DOHH2 (cell line): ENCODE results near the gene DLGAP1.

Experiments used
- H3F3A ChIP-seq: fragments of 200-600 bp; sonication (generic), shearing (Covaris generic); 2 replicates; pipeline ENCODE4 v1.6.0; 2016; ENCODE audit warnings: antibody characterized with exemption, mild to moderate bottlenecking; ENCODE audit not compliant: control insufficient read depth, insufficient read depth
- H3K27ac ChIP-seq: fragments of 200-600 bp; sonication (generic); 2 replicates; pipeline ENCODE4 v1.5.1; 2014; ENCODE audit warnings: low read depth, mild to moderate bottlenecking, low read length, moderate library complexity
- H3K27me3 ChIP-seq: fragments of 200-600 bp; sonication (generic); 2 replicates; pipeline ENCODE4 v1.6.1; 2014; ENCODE audit warnings: mild to moderate bottlenecking, low read length, mixed read lengths; ENCODE audit not compliant: control insufficient read depth
- H3K36me3 ChIP-seq: fragments of 200-600 bp; sonication (generic); 2 replicates; pipeline ENCODE4 v1.6.1; 2014; ENCODE audit warnings: mild to moderate bottlenecking, low read length, moderate library complexity, mixed read lengths; ENCODE audit not compliant: control insufficient read depth
- H3K4me1 ChIP-seq: fragments of 200-600 bp; sonication (generic); 2 replicates; pipeline ENCODE4 v1.6.1; 2014; ENCODE audit warnings: mild to moderate bottlenecking, low read length, mixed read lengths; ENCODE audit not compliant: control insufficient read depth
- H3K4me2 ChIP-seq: fragments of 200-600 bp; sonication (generic); 2 replicates; pipeline ENCODE4 v1.6.0; 2014; ENCODE audit warnings: mild to moderate bottlenecking, low read length, moderate library complexity
- H3K4me3 ChIP-seq: fragments of 200-600 bp; sonication (generic); 2 replicates; pipeline ENCODE4 v1.5.1; 2014; ENCODE audit warnings: mild to moderate bottlenecking, low read length, mixed read lengths
- H3K79me2 ChIP-seq: fragments of 200-600 bp; sonication (generic); 2 replicates; pipeline ENCODE4 v1.6.1; 2014; ENCODE audit warnings: mild to moderate bottlenecking, low read length, mixed read lengths; ENCODE audit not compliant: control insufficient read depth
- H3K9me2 ChIP-seq: fragments of 200-600 bp; sonication (generic); replicated peaks from 2 replicates; pipeline ENCODE4 v1.6.1; 2014; ENCODE audit warnings: mild to moderate bottlenecking, low read length, mixed read lengths; ENCODE audit not compliant: control insufficient read depth
- H3K9me3 ChIP-seq: fragments of 200-600 bp; sonication (generic); 2 replicates; pipeline ENCODE4 v1.6.1; 2014; ENCODE audit warnings: antibody characterized with exemption, low read length, mixed read lengths; ENCODE audit not compliant: control insufficient read depth, insufficient read depth
- H4K20me1 ChIP-seq: fragments of 200-600 bp; sonication (generic); 2 replicates; pipeline ENCODE4 v1.6.0; 2014; ENCODE audit warnings: low read depth, mild to moderate bottlenecking, antibody characterized with exemption, low read length, moderate library complexity; ENCODE audit not compliant: control insufficient read depth, insufficient read depth
- CTCF ChIP-seq: fragments of 200-600 bp; sonication (generic); IDR thresholded peaks from one replicate; pipeline ENCODE4 v1.5.1; 2014; ENCODE audit warnings: antibody characterized with exemption, mild to moderate bottlenecking, low read depth, low read length; ENCODE audit not compliant: poor library complexity, severe bottlenecking
- EZH2phosphoT487 ChIP-seq: fragments of 200-600 bp; sonication (generic); IDR thresholded peaks from 2 replicates; pipeline ENCODE4 v1.6.1; 2017; ENCODE audit warnings: borderline replicate concordance, mild to moderate bottlenecking, antibody characterized with exemption, low read length, moderate library complexity, mixed read lengths

Gene DLGAP1

GRCh38 chr18:3526421-3527354 lies 928.4 kb downstream of the DLGAP1 start:
- no peaks in the 10 kb centered on the region for H3F3A ChIP-seq
- no peaks in the 10 kb centered on the region for H4K20me1 ChIP-seq
- H3K27ac ChIP-seq = no peak overlapping the region
- no peak for TF ChIP-seq CTCF
- no peak for TF ChIP-seq EZH2phosphoT487
- no peaks in the 10 kb centered on the region for H3K4me1 ChIP-seq
- H3K9me3 ChIP-seq = no peaks in the 10 kb centered on the region
- peaks cover 4% of the 10 kb centered on the region for H3K27me3 ChIP-seq
- H3K4me3 ChIP-seq = no peak overlapping the region
- no peaks in the 10 kb centered on the region for H3K36me3 ChIP-seq
- H3K4me2 ChIP-seq = no peak overlapping the region
- H3K79me2 ChIP-seq = no peaks in the 10 kb centered on the region
- H3K9me2 ChIP-seq = no peaks in the 10 kb centered on the region

- H3K9me2 ChIP-seq = no peaks in the 10 kb centered on the region
- H3K79me2 ChIP-seq = no peaks in the 10 kb centered on the region
- no peak overlapping the region for H3K4me3 ChIP-seq
- TF ChIP-seq CTCF = no peak
- TF ChIP-seq EZH2phosphoT487 = no peak
- no peaks in the 10 kb centered on the region for H3K4me1 ChIP-seq
- H3K27me3 ChIP-seq = peaks cover 4% of the 10 kb centered on the region
- H4K20me1 ChIP-seq = no peaks in the 10 kb centered on the region
- no peak overlapping the region for H3K27ac ChIP-seq
- no peak overlapping the region for H3K4me2 ChIP-seq
- H3K9me3 ChIP-seq = no peaks in the 10 kb centered on the region
- no peaks in the 10 kb centered on the region for H3K36me3 ChIP-seq
- no peaks in the 10 kb centered on the region for H3F3A ChIP-seq
Measured at GRCh38 chr18:3525870-3526420, 929.2 kb downstream of the DLGAP1 start.

- Histone ChIP-seq H3F3A (no peaks in the 10 kb centered on the region), H3K4me2 (no peak overlapping the region), H3K9me2 (no peaks in the 10 kb centered on the region), H3K27me3 (peaks cover 4% of the 10 kb centered on the region), H3K79me2 (no peaks in the 10 kb centered on the region), H3K4me1 (no peaks in the 10 kb centered on the region), H3K9me3 (no peaks in the 10 kb centered on the region), H4K20me1 (no peaks in the 10 kb centered on the region), H3K36me3 (no peaks in the 10 kb centered on the region), H3K4me3 (no peak overlapping the region), H3K27ac (no peak overlapping the region)
- TF ChIP-seq CTCF = no peak
- TF ChIP-seq EZH2phosphoT487 = no peak
Measured at GRCh38 chr18:3524706-3525105, 930.4 kb downstream of the DLGAP1 start.
